Thyroid gland (tissue), 4 donors: Measurements from ENCODE around the gene BIK. TPM values are rescaled to one million over a fixed set of nuclear protein-coding genes. Genes with fewer than 3 reads are reported as not detected.
A peak's percentile ranks its signal among the peaks of the same experiment; 100 is the strongest.

Experiments
- DNase-seq, 2 donors: peaks; one replicate each; pipeline ENCODE4 v3.0.0-alpha.2; 2019
- H3K27ac ChIP-seq, 3 donors: fragments of 200-600 bp; sonication (generic); 1 replicate in 2 of 3; 2 replicates in 1 of 3; pipeline ENCODE4 v1.5.1; 2016 to 2019; ENCODE audit warnings: mild to moderate bottlenecking in 1 of 3, moderate library complexity in 1 of 3
- H3K27me3 ChIP-seq: fragments of 200-600 bp; sonication (generic); one replicate; pipeline ENCODE4 v1.5.1; 2019
- H3K36me3 ChIP-seq, 2 donors: fragments of 200-600 bp; sonication (generic); one replicate each; pipeline ENCODE4 v1.5.1; 2016 to 2019
- H3K4me1 ChIP-seq, 2 donors: fragments of 200-600 bp; sonication (generic); one replicate each; pipeline ENCODE4 v1.5.1; 2017 to 2019
- H3K4me3 ChIP-seq, 3 donors: fragments of 200-600 bp; sonication (generic); replicated peaks in 1 of 3; 1 replicate in 2 of 3; 2 replicates in 1 of 3; pipeline ENCODE4 v1.5.1; 2016; ENCODE audit warnings: mild to moderate bottlenecking in 1 of 3
- H3K9me3 ChIP-seq: fragments of 200-600 bp; sonication (generic); one replicate; pipeline ENCODE4 v1.5.1; 2017
- POLR2A ChIP-seq, 2 donors: fragments of 450-650 bp; IDR thresholded peaks; one replicate each; pipeline ENCODE4 v1.6.1; 2017; ENCODE audit warnings: antibody characterized with exemption in 2 of 2, mild to moderate bottlenecking in 2 of 2, moderate library complexity in 1 of 2
- WGBS, 2 donors: methylation state at CpG; one replicate each; pipeline ENCODE4 v1.1.5; 2017; 5-methylcytosine and 5-hydroxymethylcytosine counted together
- intact Hi-C: fragments of 100-400 bp; cut with DNase I; formaldehyde crosslinking; loops from one replicate; pipeline ENCODE4 v1.15.1; 2023
- total RNA-seq, 4 donors: library from RNA; depleted of rRNA; stranded (reverse); fragments of >200 nt; gene quantifications; one replicate each; pipeline ENCODE4 v1.2.3, GENCODE V29; 2016
- TF ChIP-seq, protein P1 (sequence below), 6 experiments: fragments of 200-600 bp in 3 of 6; fragments of 450-650 bp in 3 of 6; sonication (generic) in 3 of 6; IDR thresholded peaks; one replicate each; pipeline ENCODE4 v1.5.1; 2016 to 2019; ENCODE audit warnings: antibody characterized with exemption in 6 of 6, mild to moderate bottlenecking in 2 of 6, inconsistent platforms in 1 of 6, moderate library complexity in 1 of 6

BIK gene
- total RNA-seq, 4 donors from 2014 or later, result 4.1 to 12.1 (median 5.7) TPM

GRCh38 chr22:43157874-43158546 lies 47.5 kb downstream of the BIK start:
- intact Hi-C loops, result no loop called here
- Histone ChIP-seq H3K27ac (no peak overlapping the region), H3K4me1 (peaks cover 0 to 2% of the 10 kb centered on the region in 2 donors), H3K4me3 (no peak overlapping the region), H3K27me3 (no peaks in the 10 kb centered on the region), H3K9me3 (no peaks in the 10 kb centered on the region), H3K36me3 (no peaks in the 10 kb centered on the region)
- TF ChIP-seq POLR2A (IDR thresholded peaks at IDR 0.05), result no peak
- TF ChIP-seq, protein P1, sequence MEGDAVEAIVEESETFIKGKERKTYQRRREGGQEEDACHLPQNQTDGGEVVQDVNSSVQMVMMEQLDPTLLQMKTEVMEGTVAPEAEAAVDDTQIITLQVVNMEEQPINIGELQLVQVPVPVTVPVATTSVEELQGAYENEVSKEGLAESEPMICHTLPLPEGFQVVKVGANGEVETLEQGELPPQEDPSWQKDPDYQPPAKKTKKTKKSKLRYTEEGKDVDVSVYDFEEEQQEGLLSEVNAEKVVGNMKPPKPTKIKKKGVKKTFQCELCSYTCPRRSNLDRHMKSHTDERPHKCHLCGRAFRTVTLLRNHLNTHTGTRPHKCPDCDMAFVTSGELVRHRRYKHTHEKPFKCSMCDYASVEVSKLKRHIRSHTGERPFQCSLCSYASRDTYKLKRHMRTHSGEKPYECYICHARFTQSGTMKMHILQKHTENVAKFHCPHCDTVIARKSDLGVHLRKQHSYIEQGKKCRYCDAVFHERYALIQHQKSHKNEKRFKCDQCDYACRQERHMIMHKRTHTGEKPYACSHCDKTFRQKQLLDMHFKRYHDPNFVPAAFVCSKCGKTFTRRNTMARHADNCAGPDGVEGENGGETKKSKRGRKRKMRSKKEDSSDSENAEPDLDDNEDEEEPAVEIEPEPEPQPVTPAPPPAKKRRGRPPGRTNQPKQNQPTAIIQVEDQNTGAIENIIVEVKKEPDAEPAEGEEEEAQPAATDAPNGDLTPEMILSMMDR (IDR thresholded peaks at IDR 0.05), result no peak
- WGBS, 2 donors, result 90 to 92% methylated on average over 9 of the region's 9 CpGs
- no peak for DNase-seq

DNA sequence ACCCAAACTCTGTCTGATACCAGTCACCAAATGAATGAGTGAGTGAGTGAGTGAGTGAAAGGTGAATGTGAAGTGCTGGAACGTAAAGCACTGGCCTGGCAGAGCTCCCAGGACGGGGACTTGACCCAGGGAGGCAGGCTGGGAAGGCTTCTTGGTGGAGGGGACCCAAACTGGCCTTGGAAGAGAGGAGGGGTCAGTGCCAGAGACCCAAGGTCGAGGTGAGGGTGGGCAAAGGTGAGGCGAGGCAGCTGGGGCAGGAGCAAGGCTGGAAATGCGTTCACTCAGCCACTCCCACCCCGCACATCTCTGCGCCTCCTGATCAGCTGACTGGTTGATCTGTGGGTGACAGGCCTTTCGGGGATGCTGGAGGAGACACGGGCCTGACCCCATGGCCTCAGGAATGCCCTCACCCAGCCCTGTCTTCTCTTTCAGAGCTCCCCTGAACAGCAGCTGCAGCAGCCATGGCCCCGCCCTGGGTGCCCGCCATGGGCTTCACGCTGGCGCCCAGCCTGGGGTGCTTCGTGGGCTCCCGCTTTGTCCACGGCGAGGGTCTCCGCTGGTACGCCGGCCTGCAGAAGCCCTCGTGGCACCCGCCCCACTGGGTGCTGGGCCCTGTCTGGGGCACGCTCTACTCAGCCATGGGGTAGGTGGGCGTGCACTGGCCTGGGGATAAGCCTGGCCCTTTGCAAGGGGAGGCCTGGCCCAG lies 48.4 kb downstream of the BIK start:
- no peak for DNase-seq
- H3K4me3 ChIP-seq, result no peak overlapping the region
- H3K27me3 ChIP-seq, result no peaks in the 10 kb centered on the region
- H3K27ac ChIP-seq, result no peak overlapping the region
- H3K9me3 ChIP-seq, result no peaks in the 10 kb centered on the region
- intact Hi-C loops, result no loop called here
- no peaks in the 10 kb centered on the region for H3K36me3 ChIP-seq
- TF ChIP-seq POLR2A (IDR thresholded peaks at IDR 0.05), result no peak
- TF ChIP-seq, protein P1 (IDR thresholded peaks at IDR 0.05), result no peak
- peaks cover 3 to 11% of the 10 kb centered on the region in 2 donors for H3K4me1 ChIP-seq
- WGBS, 2 donors, result 85 to 88% methylated on average over 17 to 23 of the region's 24 CpGs

GRCh38 chr22:43159484-43160178 lies 49.1 kb downstream of the BIK start:
- no peaks in the 10 kb centered on the region for H3K27me3 ChIP-seq
- H3K36me3 ChIP-seq, result no peaks in the 10 kb centered on the region
- H3K4me1 ChIP-seq, result peaks cover 8 to 18% of the 10 kb centered on the region in 2 donors
- peak; percentile 20 to 23 for DNase-seq
- 65 to 84% methylated on average over 7 to 15 of the region's 18 CpGs for WGBS, 2 donors
- TF ChIP-seq, protein P1 (IDR thresholded peaks at IDR 0.05), result no peak
- no peak for TF ChIP-seq POLR2A (IDR thresholded peaks at IDR 0.05)
- intact Hi-C loops, result no loop called here
- H3K4me3 ChIP-seq, result no peak overlapping the region
- no peaks in the 10 kb centered on the region for H3K9me3 ChIP-seq
- H3K27ac ChIP-seq, result no peak overlapping the region

- DNase-seq, result no peak
- intact Hi-C loops, result no loop called here
- Histone ChIP-seq H3K4me3 (no peak overlapping the region), H3K4me1 (peaks cover 14 to 27% of the 10 kb centered on the region in 2 donors), H3K36me3 (no peaks in the 10 kb centered on the region), H3K9me3 (no peaks in the 10 kb centered on the region), H3K27me3 (no peaks in the 10 kb centered on the region), H3K27ac (no peak overlapping the region)
- 96 to 97% methylated on average over 8 of the region's 8 CpGs for WGBS, 2 donors
- TF ChIP-seq POLR2A (IDR thresholded peaks at IDR 0.05), result no peak
- TF ChIP-seq, protein P1 (IDR thresholded peaks at IDR 0.05), result no peak
Measured at GRCh38 chr22:43160497-43161126, 50.1 kb downstream of the BIK start.
